Stimulated activated CD8-positive, alpha-beta memory T cell treated with anti-CD3 and anti-CD28 coated beads, Interleukin-7, amount 100 ng/mL, for 1 hour (primary cell): ENCODE data around the gene WDFY2.

Experiments
- DNase-seq, 2 donors: peaks; one replicate each; pipeline ENCODE4 v3.0.0-alpha.2; 2020; ENCODE audit warnings: low read depth in 2 of 2

The WDFY2 gene

GRCh38 chr13:51770681-51771417 lies 186.6 kb downstream of the WDFY2 start:
- no peak for DNase-seq

DNA sequence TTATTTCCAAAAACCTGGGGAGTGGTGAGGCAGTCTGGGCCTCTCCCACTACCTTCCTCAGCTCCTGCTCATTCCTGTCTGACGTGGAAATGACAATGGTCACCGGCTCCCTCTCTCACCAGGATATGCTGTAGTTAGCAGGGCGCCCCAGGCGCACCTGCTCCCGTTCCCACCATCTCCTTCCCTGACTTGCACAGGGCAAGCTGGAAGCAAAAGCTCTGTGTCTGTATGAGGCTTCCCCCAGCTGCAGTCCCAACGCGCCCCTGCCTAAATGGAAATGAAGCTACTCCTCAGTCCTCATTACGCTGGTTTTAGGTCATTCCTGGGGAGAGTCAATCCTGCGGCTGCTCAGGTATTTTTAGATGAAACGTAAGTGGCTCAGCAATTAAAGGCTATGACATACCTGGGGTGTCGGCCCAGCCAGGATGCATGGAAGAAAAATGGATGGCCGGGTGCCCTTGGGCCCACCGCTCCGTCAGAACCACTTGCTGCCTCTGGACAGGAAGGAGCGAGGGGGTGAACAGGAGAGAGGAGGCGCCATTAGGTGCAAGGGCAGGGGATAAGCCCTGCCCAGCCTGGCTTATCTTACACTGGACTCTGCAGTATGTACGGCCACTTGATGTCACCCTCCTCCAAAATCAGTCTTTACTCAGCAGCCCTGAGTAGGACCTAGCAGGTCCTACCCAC lies 187.3 kb downstream of the WDFY2 start:
- DNase-seq: no peak

DNA sequence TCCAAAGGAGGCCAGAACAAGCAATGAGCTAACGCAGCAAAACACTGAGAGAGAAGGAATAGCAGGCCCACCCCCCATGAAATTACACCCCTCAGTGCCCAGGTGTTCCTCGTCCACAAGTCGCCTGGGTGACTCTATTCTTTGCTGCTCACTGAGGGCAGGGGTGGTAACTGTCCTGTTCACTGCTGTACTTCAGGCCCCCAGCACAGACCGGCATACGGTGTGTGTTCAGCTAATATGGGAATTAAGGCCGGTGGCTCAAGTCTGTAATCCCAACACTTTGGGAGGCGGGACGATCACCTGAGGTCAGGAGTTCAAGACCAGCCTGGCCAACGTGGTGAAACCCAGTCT lies 187.8 kb downstream of the WDFY2 start:
- no peak for DNase-seq

DNA sequence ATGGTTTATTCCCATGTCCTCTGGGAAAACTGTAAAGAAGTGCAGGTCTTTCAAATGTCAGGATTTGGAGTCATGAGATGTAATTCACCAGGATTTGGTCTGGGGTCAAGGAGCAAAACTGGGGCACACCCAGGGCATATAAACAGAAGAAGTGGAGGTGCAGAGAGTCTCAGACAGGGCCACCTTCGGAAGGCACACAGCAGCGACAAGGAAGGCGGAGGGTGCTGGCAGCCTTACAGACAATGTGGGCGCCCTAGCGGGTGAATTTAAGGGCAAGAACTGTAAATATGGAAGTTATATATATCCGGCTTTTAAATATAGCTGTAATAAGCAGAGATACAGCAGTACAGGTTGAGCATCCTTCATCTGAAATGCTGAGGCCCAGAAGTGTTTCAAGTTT lies 188.5 kb downstream of the WDFY2 start:
- no peak for DNase-seq

- DNase-seq: no peak
These were observed 189.3 kb downstream of the WDFY2 start for GRCh38 chr13:51773515-51773914.

GRCh38 chr13:51776179-51776578 lies 191.9 kb downstream of the WDFY2 start:
- no peak for DNase-seq

- DNase-seq: no peak
These were observed 193.7 kb downstream of the WDFY2 start for GRCh38 chr13:51777921-51778320.

DNA sequence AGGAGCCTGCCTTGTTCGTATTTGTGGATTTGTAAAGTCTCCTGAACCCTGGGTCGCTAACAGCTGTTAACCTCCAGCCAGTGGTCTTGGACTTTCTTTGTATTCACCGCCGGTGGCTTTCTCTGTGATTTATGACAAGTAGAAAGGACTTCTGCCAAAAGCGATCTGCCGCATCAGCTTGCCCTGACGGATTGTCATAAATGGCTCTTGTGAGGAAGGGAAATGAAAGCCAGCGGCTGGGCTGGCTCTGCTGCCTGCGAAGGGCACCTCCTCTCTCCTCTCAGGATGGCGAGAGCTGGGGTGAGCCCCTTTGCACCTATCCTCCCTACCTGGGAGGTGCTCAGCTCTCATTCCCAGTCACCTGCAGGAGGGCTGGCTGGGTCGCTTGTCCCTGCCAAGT lies 194.1 kb downstream of the WDFY2 start:
- DNase-seq: no peak

- no peak for DNase-seq
These were observed 195.8 kb downstream of the WDFY2 start for GRCh38 chr13:51780099-51780498.

DNA sequence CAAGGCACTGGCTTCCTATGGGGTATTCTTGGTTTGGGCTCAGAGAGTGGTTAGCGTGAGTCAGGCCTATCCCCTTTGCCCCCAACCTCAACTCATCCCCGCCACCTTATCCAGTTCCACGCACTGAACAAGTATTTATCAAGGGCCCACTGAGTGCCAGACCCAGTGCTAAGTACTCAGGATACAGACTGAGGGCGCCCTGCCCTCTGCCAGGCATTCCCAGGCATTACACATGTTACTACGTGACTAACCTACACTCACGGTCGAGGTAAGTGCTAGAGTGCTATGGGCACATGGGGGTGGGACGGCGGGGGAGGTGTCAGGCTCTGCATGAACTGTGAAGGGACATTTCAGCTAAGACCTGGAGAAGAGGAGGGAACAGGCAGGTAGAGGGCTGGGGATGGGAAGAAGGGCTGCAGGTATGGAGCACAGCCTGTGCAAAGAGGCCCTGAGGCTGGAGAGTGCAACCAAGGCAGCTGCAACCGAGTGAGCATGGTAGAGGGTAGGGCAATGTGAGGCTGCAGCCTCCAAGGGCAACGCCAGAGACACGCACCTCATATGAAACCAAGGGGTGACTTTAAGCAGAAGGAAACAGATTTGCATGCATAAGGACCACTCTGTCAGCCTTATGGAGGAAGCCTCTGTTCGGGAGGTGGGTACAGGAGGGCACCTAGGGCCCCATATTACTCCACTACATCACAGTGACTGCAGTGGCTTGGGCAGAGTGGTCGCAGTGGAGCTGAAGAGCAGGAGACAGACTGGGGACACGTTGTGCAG lies 197.2 kb downstream of the WDFY2 start:
- DNase-seq: no peak

DNA sequence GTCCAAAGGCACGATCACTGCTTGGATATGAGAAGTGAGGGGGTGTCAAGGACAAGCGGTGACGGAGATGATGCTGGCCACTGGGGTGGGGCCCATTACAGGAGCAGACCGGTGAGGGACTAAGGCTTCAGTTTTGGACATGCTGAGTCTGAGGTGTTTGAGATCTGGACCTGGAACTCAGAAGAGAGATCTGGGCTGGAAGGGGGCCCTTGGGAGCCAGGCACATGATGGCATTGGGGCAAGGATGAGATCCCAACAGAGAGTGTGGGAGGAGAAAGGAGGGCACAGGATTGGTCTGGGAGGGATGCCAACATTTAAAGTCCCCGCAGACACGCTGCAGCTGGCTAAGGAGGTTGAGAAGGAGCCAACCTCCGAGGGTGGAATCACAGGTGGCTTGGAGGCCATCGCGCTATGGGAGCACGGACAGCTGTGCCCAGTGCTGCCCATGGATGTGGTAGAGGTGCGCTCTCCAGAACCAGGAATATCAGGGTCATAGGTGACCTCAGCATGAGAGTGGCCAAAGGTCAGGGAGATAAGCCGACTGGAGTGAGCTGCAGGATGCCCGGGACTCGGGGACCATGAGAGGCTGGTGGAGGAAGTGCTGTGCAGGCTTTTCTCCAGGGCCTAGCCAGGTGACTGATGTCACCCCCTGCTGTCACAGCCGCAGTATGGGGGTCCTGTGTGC lies 197.9 kb downstream of the WDFY2 start:
- no peak for DNase-seq

DNA sequence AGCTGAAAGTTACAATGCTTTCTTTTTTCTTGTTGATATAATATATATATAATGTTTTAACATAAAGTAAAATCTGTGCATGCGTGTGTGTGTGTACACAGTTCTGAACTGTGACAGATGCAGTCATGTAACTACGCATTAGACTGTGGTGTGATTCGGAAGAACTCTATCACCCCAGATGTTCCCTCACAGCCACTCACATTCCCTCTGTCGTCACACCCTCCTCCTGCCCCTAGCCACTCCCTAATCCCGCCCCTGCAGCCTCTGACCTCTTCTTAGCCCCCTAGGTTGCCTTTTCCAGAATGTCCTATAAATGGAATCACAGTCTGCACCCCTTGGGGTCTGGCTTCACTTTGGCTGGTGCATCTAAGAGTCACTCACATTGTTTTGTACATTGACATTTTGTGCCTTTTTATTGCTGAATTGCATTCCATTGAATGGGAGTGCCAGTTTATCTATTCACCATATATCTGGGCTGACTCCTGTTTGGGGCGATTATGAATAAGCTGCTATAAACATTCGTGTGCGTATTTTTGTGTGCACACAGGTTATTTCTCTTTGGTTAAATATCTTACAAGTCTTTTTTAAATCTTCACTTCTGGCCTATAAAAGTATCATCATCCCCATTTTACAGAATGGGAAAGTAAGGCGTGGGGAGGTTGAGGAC lies 199.3 kb downstream of the WDFY2 start:
- DNase-seq: no peak

DNA sequence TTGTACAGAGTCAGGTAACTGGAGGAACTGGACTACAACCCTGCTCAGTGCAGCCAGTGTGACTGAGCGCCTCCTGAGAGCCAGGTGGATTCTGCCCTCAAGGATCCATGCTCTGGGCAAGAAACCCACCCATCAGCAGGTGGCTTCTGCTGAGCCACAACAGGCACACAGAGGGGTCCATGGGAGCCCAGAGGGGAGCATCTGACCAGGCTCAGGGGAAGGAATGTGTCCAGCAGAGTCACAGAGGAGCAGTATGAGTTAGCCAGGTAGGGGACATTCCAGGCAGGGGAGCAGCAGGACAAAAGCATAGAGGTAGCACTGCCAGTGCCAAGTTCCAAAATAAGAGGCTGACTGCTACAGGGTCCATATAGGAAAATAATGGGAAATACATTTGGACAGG lies 199.8 kb downstream of the WDFY2 start:
- DNase-seq: no peak

DNA sequence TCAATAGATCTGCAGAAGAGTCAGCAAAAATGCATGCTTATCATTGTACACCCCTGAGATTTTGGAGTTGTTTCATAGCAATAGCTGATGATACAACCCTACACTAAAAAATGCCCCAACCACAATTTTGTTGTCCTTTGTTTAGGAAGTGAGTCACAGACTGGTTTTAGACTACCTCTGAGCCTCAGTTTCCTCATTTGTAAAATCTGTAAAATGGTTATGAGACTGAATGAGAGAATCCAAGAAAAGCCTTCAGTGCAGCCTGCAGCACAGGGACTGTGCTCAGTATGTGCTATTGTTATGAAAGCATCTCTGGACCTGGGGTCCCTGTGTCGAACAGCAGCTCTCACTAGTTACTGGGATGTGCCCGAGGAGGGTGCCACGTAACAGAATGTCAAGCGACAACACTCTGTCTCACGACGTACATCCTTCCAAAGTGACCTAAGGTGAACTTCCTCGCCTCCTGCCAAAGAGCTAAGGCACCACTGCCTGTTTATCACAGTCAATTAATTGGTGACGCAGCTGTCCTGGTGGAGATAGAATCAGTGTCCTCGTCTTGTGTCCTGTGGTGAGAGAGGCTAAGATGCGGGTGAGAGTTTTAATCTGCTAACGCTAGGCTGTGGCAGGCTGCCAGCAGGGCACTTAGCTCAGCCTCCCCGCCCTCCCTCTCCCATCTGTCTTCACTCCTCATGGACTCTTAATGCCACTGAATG lies 201.6 kb downstream of the WDFY2 start:
- DNase-seq: no peak

- no peak for DNase-seq
These were observed 202.4 kb downstream of the WDFY2 start for GRCh38 chr13:51786425-51787265.

- DNase-seq: no peak
These were observed 209.5 kb downstream of the WDFY2 start for GRCh38 chr13:51793570-51794271.

DNA sequence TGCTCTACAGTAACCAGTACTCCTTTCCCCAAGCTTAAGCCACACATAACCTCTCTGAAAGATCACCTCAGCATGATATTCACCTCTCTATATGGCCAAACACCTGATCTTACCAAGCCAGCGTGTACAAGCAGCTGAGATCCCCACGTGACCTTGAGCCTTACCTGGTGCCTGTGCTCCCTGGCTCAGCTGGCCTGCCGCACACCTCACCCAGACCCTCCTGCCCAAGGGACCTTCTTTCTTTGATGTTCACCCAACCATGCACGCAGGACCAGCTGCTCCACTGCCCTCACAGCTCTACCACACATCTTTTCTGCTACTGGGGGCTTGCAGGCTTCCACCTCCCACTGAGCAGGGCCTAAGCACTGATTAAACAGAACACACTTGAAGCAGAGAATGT lies 210.7 kb downstream of the WDFY2 start:
- DNase-seq: no peak

- no peak for DNase-seq
These were observed 211.2 kb downstream of the WDFY2 start for GRCh38 chr13:51795419-51795818.

- DNase-seq: no peak
These were observed 212.3 kb downstream of the WDFY2 start for GRCh38 chr13:51796546-51796945.
